Measurements from ENCODE around the gene CTSH. TPM values are rescaled to one million over a fixed set of nuclear protein-coding genes. Genes with fewer than 3 reads are reported as not detected.

Gene CTSH
- total RNA-seq, 2 donors from 2014 or later: 257 to 415 TPM

DNA sequence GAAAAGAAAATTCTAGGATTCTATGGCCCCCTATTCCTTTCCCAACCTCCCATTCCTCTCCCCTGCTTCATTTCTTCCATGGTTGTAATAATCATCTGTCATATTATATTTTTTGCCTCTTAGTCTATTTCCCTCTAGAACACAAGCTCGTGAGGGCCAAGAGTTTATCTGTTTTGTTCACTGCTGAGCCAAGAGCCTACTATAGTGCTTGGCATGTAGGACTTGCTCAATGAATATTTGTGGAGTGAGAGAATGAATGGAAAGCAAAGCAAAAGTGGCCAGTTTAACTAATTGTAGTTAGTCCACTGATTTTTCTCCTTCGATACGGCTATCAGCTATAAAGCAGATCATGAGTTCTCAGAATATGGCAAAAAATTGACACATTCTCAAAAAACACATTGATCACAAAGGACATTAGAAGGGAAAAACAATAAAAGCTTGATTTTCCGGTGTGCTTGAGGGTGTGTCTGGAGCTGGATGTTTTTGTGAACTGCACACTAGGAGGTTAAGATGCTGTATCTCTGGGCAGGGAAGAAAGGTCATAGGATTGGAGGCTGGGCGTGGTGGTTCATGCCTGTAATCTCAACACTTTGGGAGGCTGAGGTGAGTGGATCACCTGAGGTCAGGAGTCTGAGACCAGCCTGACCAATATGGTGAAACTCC lies 25.0 kb upstream of the CTSH start:
- Histone ChIP-seq H3K4me1 (replicated peaks) (no peaks in the 10 kb centered on the region), H3K9me3 (no peaks in the 10 kb centered on the region), H3K27ac (no peak overlapping the region), H3K4me3 (no peak overlapping the region), H3K36me3 (no peaks in the 10 kb centered on the region), H3K27me3 (replicated peaks; ENCODE audit: insufficient read depth) (no peaks in the 10 kb centered on the region)
- WGBS: 86% methylated on average over 5 of the region's 5 CpGs
- DNase-seq (ENCODE audit: low spot score): no peak
- intact Hi-C loops (cut with DNase I): no loop called here
- TF ChIP-seq POLR2A (IDR thresholded peaks at IDR 0.05) (no peak), POLR2AphosphoS5 (IDR thresholded peaks at IDR 0.05) (no peak)
- TF ChIP-seq, protein P1, sequence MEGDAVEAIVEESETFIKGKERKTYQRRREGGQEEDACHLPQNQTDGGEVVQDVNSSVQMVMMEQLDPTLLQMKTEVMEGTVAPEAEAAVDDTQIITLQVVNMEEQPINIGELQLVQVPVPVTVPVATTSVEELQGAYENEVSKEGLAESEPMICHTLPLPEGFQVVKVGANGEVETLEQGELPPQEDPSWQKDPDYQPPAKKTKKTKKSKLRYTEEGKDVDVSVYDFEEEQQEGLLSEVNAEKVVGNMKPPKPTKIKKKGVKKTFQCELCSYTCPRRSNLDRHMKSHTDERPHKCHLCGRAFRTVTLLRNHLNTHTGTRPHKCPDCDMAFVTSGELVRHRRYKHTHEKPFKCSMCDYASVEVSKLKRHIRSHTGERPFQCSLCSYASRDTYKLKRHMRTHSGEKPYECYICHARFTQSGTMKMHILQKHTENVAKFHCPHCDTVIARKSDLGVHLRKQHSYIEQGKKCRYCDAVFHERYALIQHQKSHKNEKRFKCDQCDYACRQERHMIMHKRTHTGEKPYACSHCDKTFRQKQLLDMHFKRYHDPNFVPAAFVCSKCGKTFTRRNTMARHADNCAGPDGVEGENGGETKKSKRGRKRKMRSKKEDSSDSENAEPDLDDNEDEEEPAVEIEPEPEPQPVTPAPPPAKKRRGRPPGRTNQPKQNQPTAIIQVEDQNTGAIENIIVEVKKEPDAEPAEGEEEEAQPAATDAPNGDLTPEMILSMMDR (IDR thresholded peaks at IDR 0.05): no peak

DNA sequence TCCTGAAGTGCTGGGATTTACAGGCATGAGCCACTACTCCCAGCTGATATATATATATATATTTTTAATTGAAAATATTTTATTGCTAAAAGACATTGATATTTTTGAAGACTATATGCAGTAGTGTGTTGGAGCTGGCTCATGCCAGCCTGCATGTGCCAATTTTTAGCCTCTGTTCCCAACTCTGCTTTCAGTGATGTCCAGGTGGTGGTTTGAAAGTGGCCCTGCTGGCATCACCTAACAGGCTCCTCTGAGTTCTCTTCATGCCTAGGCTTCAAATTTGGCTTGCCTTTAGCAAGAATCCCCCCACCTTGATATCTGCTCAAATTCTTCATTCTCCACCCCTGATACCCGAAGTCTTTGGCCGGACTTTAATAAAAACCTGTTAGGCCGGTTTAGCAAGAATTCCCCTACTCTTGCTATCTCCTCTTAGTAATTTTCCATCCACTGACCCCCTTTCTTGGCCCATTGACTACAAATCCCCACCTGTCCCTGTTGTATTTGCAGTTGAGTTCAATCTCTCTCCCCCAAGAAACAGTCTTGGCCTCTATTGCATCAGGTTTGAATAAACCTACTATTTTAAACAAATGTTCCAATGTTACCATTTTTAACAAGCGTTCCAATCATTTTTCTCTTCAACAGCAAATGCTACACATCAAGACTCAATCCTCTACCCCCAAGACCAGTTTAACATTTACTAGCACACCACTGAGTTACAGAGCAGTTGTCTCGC lies 23.9 kb upstream of the CTSH start:
- no peaks in the 10 kb centered on the region for H3K4me1 ChIP-seq (replicated peaks)
- H3K27me3 ChIP-seq (replicated peaks; ENCODE audit: insufficient read depth): no peaks in the 10 kb centered on the region
- no peaks in the 10 kb centered on the region for H3K9me3 ChIP-seq
- no peak overlapping the region for H3K4me3 ChIP-seq
- TF ChIP-seq POLR2AphosphoS5 (IDR thresholded peaks at IDR 0.05) (no peak), POLR2A (IDR thresholded peaks at IDR 0.05) (no peak)
- TF ChIP-seq, protein P1 (IDR thresholded peaks at IDR 0.05): no peak
- DNase-seq (ENCODE audit: low spot score): no peak
- H3K27ac ChIP-seq: no peak overlapping the region
- intact Hi-C loops (cut with DNase I): no loop called here
- WGBS: 62% methylated on average over 5 of the region's 5 CpGs
- H3K36me3 ChIP-seq: no peaks in the 10 kb centered on the region

DNA sequence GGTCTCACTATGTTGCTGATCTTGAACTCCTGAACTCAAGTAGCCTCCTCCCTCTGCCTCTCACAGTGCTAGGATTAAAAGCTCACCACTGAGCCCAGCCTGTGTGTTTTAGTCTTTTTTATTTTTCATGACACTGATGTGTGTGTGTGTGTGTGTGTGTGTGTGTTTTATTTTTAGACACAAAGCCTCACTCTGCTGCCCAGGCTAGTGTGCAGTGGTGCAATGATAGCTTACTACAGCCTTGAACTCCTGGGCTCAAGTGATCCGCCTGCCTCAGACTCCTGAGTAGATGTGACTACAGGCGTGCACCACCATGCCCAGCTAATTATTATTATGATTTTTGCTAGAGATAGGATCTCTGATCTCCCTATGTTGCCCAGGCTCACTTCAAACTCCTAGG lies 23.3 kb upstream of the CTSH start:
- WGBS: 92% methylated on average over 2 of the region's 2 CpGs
- intact Hi-C loops (cut with DNase I): no loop called here
- Histone ChIP-seq H3K4me1 (replicated peaks) (no peaks in the 10 kb centered on the region), H3K27ac (no peak overlapping the region), H3K4me3 (no peak overlapping the region), H3K36me3 (no peaks in the 10 kb centered on the region), H3K27me3 (replicated peaks; ENCODE audit: insufficient read depth) (no peaks in the 10 kb centered on the region), H3K9me3 (no peaks in the 10 kb centered on the region)
- DNase-seq (ENCODE audit: low spot score): no peak
- TF ChIP-seq, protein P1 (IDR thresholded peaks at IDR 0.05): no peak
- TF ChIP-seq POLR2A (IDR thresholded peaks at IDR 0.05) (no peak), POLR2AphosphoS5 (IDR thresholded peaks at IDR 0.05) (no peak)

DNA sequence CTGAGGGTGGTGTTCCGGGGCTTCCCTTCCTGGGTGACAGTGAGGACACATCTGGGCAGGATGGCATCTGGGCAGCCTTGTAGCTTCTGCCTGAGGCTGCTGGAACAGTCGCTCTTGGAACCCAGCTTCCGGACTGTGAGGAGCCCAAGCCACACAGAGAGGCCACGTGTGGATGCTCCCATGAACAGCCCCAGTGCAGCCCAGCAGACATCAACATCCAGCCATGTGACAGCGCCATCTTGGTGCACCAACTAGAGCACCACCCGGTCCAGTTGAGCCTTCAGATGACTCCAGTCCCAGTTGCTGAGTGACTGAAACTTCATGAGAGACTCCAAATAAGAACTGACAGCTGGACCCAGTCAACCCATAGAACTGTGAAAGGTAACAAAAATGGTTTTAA lies 15.5 kb upstream of the CTSH start:
- no peak for DNase-seq (ENCODE audit: low spot score)
- Histone ChIP-seq H3K27ac (no peak overlapping the region), H3K27me3 (replicated peaks; ENCODE audit: insufficient read depth) (no peaks in the 10 kb centered on the region), H3K9me3 (no peaks in the 10 kb centered on the region), H3K4me1 (replicated peaks) (no peaks in the 10 kb centered on the region), H3K4me3 (no peak overlapping the region), H3K36me3 (no peaks in the 10 kb centered on the region)
- intact Hi-C loops (cut with DNase I): no loop called here
- no peak for TF ChIP-seq POLR2AphosphoS5 (IDR thresholded peaks at IDR 0.05)
- TF ChIP-seq, protein P1 (IDR thresholded peaks at IDR 0.05): no peak
- TF ChIP-seq POLR2A (IDR thresholded peaks at IDR 0.05): no peak
- 95% methylated on average over 6 of the region's 6 CpGs for WGBS

DNA sequence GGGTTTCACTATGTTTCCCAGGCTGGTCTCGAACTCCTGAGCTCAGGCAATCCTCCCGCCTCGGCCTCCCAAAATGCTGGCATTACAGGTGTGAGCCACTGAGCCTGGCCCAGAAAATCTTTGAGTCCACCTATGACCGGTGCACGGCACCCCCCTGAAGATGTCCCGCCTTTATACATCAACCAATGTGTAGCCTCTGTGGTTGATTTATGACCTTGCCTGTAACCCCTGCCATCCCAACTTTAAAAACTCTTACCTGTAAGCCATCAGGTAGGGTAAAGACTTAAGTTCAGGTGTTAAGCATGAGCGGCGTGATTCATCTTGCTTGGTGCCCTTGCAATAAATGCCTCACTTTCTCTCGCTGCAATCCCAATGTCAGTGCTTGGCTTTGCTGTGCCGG lies 14.5 kb upstream of the CTSH start:
- Histone ChIP-seq H3K36me3 (no peaks in the 10 kb centered on the region), H3K27me3 (replicated peaks; ENCODE audit: insufficient read depth) (no peaks in the 10 kb centered on the region), H3K27ac (no peak overlapping the region), H3K4me3 (no peak overlapping the region), H3K9me3 (no peaks in the 10 kb centered on the region), H3K4me1 (replicated peaks) (no peaks in the 10 kb centered on the region)
- TF ChIP-seq, protein P1 (IDR thresholded peaks at IDR 0.05): no peak
- TF ChIP-seq POLR2A (IDR thresholded peaks at IDR 0.05) (no peak), POLR2AphosphoS5 (IDR thresholded peaks at IDR 0.05) (no peak)
- WGBS: 95% methylated on average over 10 of the region's 10 CpGs
- DNase-seq (ENCODE audit: low spot score): no peak
- intact Hi-C loops (cut with DNase I): no loop called here

Measured in prostate gland (tissue), 2 donors.